PFSK-1 (cell line): Measurements from ENCODE around the gene ATP2A2.

Experiments
- REST ChIP-seq, 2 experiments: IDR thresholded peaks; 2 replicates each; pipeline versions ENCODE4 v1.6.1 to v1.8.0; 2011 to 2012; ENCODE audit warnings: low read depth in 2 of 2, low read length in 2 of 2, control low read depth in 1 of 2, inconsistent platforms in 1 of 2, mild to moderate bottlenecking in 1 of 2, moderate library complexity in 1 of 2; ENCODE audit not compliant: insufficient read depth in 1 of 2
- SIN3A ChIP-seq: IDR thresholded peaks from 2 replicates; pipeline ENCODE4 v1.6.1; 2012; ENCODE audit warnings: mild to moderate bottlenecking, low read length, moderate library complexity, borderline replicate concordance; ENCODE audit not compliant: insufficient read depth

GRCh38 chr12:110304061-110304551, 23.1 kb downstream of the ATP2A2 start:
- no peak for TF ChIP-seq REST (IDR thresholded peaks at IDR 0.05; ENCODE audit: insufficient read depth in 1 of 2, low read depth in 2 of 2, low read length in 2 of 2)
- TF ChIP-seq SIN3A: no peak
